SK-N-MC (cell line): ENCODE measurements around the gene GPC3.

ENCODE experiments used
- EZH2 ChIP-seq: fragments of 200-600 bp; sonication (generic); IDR thresholded peaks from one replicate; pipeline ENCODE4 v1.6.1; 2017; ENCODE audit warnings: antibody characterized with exemption
- FOXP2 ChIP-seq: optimal IDR thresholded peaks from 2 replicates; pipeline ENCODE3; 2011; ENCODE audit warnings: mild to moderate bottlenecking, moderate library complexity; ENCODE audit not compliant: insufficient read depth; ENCODE audit errors: extremely low read length, control extremely low read depth
- POLR2AphosphoS5 ChIP-seq: IDR thresholded peaks from 2 replicates; pipeline ENCODE4 v1.6.1; 2012; ENCODE audit warnings: mild to moderate bottlenecking, low read depth, low read length, borderline replicate concordance

GRCh38 chrX:133969191-133969590, 16.2 kb downstream of the GPC3 start:
- TF ChIP-seq FOXP2: no peak
- TF ChIP-seq POLR2AphosphoS5: no peak
- no peak for TF ChIP-seq EZH2
